NCI-H187 (cell line): ENCODE data around the gene SH3RF1.
"Not testable (repeated sequence)": the region's sequence is repeated elsewhere in the genome, so short reads cannot be mapped to it uniquely, and the experiment has no call there.

ENCODE experiments used
- DNase-seq, 2 experiments: peaks; one replicate each; lab custom pipeline; 2025; lab: John Stamatoyannopoulos, UW

Gene SH3RF1

DNA sequence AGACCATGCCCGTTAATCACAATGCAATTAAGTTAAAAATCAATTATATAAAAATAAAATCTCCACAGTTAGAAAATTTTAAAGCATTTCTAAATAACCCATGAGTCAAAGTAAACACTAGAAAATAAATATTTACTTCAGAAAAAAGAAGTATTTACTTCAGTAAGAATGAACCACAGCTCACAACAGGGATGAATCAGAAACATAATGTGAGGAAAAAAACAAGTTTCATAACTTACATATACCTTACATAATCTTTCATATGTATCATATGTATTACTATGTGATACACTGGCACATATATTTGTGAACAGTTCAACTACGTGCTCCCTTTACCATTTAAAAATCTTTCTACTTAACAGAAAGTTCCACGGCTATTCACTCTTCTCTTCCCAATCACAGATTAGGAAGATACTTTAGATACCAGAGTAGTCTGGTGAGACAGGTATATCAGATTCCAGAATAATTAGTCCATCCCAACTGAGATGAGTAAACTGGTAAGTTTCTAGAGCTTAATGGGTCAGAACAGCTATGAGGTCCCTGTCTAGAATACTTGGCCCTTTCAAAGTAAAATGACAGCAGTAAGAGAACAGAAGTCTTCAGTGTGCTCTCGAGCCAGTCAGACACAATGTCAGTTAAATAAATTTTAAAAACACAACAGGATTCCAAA is 70.3 kb downstream of the SH3RF1 start:
- DNase-seq: no peak

DNA sequence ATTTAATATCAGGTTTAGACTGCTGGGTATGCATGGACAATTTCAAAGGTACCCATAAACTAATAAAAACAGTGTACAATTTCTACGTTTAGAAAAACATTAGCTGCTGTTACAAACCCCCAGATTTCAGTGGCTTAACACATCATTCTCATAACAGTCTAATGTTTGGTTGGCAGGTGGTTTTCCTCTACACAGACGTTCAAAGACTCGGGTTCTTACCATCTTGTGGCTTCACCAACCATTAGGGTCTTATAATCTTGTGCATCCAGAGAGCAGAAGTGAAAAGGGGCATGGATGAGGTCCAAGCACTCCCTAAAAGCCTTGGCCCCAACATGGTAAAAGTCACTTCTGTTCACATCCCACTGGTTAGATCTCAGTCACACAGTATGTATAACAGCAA is 71.6 kb downstream of the SH3RF1 start:
- DNase-seq: no peak

DNA sequence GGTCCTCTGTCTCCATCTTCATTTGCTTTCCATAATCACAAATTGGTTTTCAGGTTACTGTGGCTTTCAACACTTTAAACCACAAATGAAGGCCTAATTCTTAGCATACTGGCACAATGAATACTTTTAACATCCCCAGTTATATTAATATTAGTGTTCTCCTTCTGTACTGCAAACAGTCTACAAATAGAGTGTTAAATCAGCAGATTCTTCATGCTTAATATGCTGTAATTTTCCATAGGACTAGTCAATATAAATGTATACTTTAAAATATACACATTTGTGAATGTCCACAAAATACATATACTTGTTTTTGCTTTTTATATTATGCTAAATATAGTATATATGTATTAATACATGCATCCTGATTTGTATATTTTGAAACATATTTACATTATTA is 72.6 kb downstream of the SH3RF1 start:
- DNase-seq: no peak

DNA sequence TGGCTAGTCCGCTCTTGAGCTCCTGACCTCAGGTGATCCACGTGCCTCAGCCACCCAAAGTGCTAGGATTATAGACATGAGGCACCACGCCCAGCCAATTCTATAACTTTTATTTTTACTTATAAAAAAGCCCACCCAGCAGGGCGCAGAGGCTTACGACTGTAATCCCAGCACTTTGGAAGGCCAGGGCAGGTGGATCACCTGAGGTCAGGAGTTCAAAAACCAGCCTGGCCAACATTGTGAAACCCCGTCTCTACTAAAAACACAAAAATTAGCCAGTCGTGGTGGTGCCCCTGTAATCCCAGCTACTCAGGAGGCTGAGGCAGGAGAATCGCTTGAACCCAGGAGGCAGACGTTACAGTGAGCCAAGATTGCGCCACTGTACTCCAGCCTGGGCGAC is 73.5 kb downstream of the SH3RF1 start:
- DNase-seq: not testable (repeated sequence)

DNA sequence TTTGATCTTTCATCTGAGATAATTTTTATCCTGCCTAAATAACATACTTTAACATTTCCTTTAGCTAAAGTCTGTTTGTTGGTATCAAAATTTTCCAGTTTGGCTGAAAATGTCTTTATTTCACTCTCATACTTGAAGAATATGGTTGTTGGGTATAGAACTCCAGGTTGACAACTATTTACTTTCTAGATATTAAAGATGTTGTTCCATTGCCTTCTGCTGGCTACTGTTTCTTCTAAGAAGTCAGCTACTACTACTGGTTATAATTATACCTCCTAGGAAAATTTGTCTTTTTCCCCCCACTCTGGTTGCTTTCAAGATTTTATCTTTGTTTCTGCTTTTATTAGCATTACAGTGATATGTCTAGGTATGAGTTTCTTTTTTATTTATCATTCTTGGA is 75.7 kb downstream of the SH3RF1 start:
- no peak for DNase-seq

DNA sequence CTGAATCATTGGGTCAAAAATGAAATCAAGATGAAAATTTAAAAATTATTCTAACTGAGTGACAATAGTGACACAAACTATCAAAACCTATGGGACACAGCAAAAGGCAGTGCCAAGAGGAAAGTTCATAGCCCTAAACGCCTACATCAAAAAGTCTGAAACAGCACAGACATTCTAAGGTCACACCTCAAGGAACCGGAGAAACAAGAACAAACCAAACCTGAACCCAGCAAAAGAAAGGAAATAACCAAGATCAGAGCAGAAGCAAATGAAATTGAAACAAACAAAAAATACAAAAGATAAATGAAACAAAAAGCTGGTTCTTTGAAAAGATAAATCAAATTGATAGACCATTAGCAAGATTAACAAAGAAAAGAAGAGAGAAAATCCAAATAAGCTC is 80.8 kb downstream of the SH3RF1 start:
- DNase-seq: not testable (repeated sequence)

DNA sequence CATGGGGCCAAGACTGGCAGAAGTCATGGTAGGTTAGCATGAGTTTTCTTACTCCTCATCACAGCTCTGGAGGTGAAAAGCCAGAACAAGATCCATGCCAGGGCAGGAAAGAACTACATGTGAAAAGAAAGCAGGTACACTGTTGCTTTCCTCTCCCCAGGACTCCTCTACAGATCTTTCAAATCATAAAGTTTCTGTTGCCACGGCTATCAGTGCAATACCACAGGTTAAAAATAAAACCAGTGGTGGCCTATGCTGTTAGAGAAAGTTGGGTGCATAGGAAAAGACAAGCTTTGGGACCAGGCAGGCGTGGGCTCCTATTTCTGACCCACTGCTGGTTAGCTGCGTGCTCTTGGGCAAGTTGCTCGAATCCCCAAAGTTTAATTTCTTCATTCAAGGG is 81.4 kb downstream of the SH3RF1 start:
- DNase-seq: no peak

DNA sequence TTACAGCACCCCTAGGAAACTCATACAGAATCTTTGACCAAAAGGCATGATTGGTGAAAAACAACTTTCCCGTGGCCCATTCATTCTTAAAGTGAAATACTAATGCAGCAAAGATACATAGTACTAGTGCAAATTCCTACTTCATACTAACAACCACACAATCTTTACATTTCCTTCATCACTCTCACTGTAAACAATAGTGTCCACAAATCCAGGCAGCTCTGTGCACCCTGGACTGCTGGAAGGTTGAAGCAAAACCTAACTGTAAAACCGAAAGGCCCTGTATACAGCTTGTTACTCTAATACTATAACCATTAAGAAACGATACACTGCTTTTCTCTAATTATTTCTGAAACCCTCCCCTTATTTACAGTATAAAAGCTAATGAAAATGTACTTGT is 82.6 kb downstream of the SH3RF1 start:
- DNase-seq: no peak

DNA sequence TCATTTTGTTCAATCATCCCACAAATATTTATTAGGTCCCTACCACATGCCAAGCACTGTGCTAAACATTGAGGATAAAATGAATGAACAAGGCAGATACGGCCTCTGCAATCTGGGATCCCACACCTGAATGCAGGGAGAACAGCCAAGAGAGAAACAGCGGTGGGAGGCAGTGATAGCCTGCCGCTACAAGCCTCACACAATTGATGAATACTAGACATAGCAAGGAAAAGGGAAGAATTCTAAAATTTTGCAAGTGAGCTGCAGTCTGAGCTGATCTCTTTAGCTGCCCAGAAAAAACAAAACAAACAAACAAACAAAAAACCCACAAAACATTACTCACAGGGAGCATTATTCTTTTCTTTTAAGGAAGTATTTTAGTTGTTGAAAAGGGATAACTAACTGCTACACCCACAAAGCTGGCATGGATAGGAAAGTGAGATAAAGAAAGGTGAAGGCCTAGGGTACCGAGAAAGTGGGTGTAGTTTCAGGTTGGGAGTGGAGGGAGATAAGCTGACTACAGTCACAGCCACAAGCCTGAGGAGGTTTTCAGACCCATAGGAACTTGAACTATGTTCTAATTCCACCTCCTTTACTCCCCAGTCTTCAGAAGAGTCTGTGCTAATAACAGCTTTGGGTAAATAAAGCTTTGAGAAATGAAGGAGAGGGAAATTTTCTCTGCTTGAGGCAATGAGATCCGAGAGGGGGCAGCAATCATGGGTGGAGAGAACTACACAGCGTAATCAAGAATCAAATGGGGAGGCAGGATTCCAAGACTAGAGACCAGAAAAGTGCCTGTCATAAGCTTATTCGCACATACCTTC is 85.4 kb downstream of the SH3RF1 start:
- no peak for DNase-seq

DNA sequence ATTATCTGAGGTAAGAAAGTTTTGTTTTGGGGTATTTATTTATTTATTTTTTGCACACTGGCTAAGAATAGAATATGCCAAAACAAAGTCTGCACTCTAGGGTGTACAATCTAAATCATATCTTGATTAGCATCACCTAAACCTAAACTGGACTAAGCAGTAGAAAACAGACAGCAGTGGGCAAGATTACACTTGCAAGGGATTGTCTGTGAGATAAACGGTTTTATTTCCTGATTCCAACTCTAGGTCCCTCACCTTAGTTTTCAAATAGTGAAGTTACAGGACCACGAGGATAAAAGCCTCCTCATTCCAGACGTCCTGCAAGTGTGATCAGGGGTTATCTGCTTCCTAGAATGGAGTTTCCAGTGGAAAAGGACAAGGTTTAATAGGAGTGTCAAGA is 86.1 kb downstream of the SH3RF1 start:
- DNase-seq: no peak

DNA sequence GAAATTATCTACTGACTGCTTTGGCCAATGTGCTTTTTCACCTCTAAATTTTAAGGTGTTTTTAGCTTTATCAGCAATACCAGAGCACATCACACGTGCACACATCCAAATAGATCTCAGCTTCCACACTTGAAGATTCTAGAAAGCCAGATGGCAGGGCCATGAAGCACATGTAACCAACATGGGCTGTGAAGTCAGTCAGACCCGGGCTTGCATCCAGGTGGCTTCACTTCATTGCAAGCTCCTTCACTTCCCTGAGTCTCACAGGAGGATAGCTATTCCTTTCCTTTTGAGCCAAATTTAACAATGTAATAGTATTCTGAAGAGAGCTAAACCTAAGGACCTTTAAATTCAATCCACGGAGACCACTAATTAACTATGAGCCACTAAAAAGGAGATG is 86.5 kb downstream of the SH3RF1 start:
- DNase-seq: no peak

DNA sequence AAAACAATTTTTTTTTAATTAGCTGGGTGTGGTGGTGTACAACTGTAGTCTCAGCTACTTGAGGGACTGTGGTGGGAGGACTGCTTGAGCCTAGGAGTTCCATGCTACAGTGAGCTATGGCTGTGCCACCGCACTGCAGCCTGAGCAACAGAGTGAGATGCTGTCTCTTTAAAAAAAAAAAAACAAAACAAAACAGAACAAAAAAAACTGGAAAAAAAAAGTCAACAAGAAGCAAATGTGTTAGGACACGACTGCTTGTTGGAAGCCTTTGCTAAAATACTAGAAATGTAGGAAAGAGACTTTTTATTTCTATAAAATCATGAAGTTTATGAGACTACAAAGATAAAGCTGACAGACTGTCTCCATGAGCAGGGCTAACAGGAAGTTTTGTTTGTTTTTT is 87.2 kb downstream of the SH3RF1 start:
- no peak for DNase-seq

DNA sequence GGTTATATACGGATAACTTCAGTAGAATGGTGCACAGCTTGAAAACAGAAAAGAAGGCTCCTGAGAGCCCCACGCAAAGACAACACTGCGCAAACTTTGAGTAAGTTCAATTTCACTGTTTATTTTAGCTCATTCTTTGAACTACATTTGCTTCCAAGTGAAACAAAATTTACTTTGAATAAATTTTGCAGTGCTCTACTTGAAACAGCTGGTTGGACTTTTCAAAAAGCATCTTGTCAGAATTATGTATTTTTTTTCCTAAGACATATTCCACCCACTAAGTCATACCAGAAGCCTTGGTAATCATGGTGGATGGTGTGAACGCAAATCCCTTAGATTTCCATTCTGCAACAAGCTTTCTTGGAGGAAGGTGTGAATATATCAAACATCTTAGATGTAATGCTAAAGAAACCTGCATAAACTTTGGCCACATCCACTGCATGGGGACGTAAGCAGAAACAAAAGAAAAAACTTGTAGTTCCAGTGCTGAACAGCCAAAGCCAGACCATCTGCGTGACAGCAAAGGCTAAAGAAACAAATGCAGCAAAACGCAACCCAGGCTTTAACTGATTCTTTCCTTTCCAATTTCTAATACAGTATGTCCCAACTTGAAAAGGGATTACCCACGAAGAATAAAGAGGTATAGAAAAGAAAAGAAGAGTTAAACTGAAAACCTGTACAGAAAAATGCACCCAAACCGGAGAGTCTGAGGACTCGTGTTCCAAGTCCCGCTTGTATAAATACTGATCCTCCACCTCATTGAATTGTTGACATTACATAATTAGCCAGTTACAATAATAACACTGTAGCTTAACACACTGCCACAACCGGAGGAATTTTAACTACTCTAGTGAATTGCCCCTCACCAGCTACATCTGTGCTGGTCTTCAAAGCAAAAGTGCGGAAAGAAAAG is 90.9 kb downstream of the SH3RF1 start:
- DNase-seq: no peak

DNA sequence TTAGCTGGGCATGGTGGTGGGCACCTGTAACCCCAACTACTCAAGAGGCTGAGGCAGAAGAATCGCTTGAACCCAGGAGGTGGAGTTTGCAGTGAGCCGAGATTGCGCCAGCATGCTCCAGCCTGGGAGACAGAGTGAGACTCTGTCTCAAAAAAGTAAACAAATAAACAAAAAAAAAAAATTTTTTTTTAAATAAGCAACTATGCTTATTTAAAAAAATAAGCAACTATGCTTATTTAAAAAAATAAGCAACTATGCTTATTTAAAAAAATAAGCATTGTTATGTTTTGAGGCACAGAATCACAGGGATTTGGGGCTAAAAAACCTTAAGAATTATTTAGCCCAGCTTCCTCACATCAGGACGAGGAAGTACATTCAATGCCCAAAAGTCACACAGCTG is 92.7 kb downstream of the SH3RF1 start:
- not testable (repeated sequence) for DNase-seq

DNA sequence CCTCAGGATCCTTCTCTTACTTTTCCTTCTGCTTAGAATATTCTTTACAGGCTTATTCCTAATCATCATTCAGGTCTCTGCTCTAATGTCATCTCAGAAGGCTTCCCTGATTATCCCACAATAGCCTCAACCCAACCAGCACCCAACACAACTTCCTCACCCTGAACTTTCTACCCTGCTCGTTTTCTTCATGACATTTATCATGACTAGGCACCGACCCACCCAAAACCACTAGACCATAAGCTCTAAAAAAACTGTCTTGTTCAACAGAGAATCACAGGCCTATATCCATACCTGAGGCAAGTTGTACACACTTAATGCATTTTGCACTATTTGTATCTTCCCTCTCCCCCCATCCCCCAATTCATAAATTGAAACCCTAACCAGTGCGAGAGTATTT is 95.3 kb downstream of the SH3RF1 start:
- no peak for DNase-seq

DNA sequence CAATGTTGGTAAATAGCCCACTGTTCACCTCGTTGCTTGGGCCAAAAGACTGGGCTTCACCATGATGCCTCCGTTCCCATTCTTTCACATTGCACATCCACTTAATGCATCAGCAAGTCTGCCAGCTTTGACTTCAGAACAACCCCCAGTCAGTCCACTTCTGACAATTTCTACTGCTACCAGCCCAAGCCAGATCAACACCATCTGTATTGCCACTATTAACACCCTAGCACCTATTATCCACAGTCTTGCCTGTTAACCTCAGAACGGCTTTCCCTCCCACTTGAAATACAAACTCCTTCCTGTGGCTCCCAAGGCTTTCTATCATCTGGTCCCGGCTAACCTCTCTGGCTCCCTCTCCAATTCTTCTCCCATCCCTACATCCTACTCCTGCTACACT is 95.7 kb downstream of the SH3RF1 start:
- DNase-seq: no peak

DNA sequence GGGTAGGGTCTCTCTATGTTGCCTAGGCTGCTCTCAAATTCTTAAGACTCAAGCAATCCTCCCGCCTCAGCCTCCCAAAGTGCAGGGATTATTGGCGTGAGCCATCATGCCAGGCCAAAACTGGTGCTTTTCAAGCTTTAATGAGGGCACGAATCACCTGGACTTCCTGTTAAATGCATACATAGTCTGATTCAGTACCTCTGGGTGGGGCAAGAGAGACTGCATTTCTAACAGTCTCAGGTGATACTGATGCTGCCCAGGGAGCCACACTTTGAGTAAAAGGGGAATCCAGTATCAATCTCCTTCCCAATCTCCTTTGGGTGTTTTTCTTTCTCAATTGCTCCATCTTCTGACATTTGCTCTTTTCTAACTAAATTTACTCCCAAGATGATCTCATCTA is 96.5 kb downstream of the SH3RF1 start:
- DNase-seq: no peak

DNA sequence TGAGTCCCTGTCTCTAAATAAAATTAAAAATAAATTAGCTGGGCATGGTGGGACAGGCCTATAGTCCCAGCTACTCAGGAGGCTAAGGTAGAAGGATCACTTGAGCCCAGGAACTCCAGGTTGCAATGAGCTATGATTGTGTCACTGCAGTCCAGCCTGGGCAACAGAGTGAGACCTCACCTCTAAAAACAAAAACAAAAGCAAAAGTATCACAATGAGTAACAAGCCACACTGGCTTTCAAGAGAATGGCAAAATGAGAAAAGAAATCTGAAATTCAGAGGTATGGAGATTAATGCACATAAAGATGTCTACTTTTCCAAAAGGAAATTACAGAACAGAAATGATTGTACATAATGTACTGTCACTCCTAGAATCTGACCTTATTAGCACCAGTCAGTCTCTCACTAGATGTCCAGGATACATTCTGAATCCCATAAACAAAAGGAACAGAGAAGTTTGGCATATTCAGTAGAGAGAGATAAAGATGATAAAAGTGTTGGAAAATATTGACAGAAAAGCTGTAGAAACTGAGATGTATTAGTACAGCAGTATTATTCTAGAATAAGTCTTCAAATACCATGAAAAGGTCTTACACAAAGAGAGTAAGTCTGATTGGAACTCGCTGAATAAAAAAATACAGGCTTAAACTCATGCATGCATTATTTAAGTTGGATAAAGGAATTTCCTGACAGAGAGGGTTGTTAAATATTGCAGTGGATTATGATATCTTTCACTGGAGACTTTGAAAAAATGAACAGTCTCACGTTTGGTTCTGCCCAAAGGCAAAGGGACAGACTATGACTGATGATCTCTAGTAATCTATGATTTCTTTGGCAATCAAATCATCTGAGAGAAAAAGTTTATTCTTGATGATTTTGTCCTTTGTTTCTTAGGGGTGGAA is 102.5 kb downstream of the SH3RF1 start:
- no peak for DNase-seq

DNA sequence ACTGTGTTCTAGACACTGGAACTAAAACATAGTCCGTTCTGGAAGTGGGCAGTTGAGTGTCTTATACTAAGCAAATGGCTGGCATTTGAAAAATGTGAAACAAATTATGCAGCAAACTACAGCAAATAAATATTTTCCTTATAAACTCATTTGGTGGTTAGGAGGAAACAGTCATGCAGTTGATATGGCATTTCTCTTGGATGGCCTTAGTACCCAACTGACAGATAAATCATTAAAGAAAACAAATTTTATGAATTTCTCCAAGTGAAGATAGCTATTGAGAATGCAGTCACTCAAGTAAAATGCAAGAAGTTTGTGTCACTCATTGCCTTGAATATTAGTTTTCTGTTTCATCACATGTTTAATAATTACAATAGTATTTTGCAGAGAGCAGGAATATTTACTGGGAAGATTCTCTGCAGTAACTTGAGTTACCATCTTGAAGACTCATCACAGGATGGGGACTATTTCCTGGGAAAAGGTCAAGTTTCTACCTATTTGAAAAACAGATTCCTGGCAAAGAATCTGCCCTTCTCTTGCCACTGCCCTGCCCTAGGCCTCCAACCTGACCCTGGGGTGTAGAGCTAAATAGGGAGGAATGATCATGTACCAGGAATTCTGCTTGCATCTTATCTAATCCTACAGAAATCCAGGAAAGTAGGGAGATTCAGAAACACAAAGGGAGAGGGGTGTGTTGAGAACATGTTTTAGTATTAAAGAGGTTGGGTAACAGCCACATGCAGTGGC is 105.9 kb downstream of the SH3RF1 start:
- no peak for DNase-seq

DNA sequence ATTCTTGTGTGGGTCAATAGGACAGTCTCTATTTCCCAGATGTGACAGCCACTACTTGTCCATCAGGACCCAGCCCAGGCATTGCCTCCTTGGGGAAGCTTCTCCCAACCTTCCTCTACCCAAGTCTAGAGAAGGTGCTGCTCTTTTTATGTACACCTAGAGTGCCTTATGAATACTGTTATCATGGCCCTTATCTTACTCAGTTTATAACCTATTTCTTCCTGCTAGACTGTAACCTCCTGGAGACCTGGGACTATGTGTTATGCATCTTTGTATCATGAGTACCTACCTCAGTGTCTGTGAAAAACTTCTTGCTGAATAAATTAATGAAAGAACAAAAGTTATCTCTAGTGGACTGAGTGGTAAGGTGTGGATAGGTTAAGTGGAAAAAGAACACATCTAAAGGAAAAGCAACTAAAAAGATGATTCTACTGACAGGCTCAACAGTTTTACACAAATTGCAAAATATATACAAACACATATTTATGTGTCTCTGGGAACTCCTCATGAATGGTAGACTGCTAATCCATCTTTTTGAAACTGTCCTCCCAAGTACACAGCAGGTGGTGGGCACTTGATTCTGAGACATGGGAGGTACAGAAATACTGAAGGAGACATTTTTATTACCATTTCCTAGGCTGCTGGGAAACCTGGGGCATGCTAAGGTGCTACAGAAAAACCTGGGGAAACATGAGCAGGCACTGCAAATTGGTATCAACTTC is 106.6 kb downstream of the SH3RF1 start:
- no peak for DNase-seq
